Stimulated activated CD4-positive, alpha-beta T cell treated with anti-CD3 and anti-CD28 coated beads, TNF-alpha, amount 100 ng/mL, for 48 hours (primary cell): Measurements from ENCODE around the gene TCERG1.

Experiments
- DNase-seq, 3 donors: peaks; one replicate each; pipeline ENCODE4 v3.0.0-alpha.2; 2020; ENCODE audit warnings: low read depth in 3 of 3

The TCERG1 gene

DNA sequence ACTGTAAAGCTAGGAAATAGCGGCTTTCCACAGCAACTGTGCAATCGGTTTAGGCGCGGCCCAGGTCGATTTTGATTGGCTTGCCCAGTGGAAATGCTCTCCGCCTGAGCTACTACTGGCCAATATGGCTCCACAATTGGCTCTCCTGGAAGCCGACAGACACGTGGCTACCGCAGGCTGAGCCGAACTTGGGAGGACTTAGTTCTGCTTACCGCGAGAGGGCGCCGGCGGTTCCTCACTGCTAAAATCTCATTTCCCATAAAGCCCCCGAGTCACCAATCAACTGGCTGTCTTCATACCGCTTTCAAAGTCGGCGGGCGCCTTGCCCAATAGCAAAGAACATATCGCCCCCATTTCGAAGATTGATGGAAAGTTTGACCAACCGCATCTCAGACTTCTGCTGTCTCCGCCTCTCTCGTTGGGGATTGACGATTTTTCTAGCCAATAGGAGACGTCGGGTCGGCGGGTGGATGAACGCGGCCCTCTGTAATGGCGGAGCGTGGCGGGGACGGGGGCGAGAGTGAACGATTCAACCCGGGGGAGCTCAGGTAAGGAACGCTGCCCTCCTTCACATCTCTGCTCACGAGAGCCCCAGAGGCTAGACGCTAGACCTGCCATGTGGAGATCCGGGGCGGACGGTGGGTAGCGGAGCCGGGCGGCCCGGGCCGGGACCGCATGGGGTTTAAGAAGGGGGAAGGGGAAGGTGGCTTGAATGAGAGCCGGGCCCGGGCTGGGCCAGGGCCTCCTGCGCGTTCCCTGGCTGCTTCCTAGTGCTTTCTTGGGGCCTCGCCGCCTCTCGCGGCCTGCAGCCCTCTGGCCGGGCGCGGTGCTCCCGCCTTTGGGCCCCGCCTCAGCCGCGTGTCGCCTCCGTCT, at the start of gene TCERG1:
TSS of gene TCERG1 (plus strand) at position 473 of the 873 bp plus-strand sequence. CDS start at position 490, 17 bp downstream.
- DNase-seq, result peak; percentile 92 to 97 (median 94)

DNA sequence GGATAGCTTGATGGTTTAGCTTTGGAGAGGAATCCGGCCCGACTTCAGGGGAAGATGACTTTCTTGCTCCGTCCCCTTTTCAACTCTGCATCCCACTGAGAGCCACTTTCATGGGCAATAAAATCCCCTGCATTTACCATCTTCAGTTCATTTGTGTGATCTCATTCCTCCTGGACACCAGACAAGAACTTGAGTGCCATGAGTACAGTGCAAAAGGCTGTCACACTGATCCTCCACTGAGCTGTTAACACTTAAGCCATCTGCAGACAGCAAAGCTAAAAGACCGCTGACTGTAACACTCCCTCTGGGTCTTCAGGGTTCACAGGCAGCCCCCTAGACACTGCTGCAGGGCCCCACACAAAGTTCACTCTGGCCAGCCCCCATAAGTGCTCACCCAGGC, 48.3 kb upstream of the TCERG1 start:
- DNase-seq, result no peak

DNA sequence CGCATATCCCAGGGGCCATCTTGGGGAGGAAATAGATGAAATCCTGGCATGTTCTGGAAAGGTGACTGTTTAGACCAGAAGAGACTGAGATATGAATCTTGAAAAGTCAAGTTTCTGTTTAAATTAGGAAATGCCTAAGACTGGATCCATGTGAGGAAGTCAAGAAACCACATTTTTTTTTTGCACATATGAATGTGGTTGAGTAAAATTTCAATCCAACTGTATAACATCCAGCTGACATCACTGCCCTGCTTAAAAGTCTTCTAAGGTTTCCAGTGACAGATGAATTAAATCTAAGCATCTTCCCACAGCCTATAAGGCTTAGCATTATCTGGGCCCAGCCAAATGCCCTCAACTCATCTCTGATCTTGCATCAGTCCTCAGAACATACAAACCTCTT, 47.7 kb upstream of the TCERG1 start:
- no peak for DNase-seq

DNA sequence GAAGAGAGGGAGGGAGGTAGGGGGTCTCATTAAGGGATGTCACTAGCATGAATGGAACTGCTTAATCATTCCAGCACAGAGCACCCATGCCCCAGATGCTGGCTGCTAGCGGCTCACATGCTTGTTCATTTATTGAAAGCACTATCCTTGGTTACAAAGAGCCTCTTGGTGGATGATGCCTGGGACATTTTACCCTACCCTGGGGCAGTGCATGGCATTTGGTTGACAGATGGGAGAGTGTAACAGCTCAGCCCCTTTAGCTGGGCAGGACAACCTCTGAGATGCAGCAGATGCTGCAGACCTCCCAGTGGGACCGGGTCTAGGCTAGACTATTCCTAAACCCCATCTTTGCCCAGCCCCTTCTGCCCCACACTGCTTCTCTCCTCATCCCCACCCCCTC, 46.9 kb upstream of the TCERG1 start:
- DNase-seq, result no peak

DNA sequence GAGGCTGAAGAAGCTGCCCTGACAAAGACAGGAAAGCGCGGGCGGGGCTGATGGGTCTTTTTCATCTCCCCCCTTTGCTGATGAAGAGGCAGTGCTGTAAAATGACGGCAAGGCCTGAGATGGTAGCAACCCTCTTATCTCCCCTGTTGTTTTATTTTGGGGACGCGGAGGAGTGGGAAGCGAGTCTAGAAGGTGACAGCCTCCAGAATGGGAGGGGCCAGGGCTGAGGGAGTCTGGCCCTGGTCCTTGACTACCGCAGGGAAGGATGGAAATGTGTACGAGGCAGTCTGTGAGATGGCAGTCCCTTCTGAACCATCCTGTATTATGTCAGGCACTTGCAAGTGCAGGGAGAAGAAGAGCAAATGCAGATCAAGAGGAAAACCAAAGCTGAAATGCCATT, 46.1 kb upstream of the TCERG1 start:
- no peak for DNase-seq

DNA sequence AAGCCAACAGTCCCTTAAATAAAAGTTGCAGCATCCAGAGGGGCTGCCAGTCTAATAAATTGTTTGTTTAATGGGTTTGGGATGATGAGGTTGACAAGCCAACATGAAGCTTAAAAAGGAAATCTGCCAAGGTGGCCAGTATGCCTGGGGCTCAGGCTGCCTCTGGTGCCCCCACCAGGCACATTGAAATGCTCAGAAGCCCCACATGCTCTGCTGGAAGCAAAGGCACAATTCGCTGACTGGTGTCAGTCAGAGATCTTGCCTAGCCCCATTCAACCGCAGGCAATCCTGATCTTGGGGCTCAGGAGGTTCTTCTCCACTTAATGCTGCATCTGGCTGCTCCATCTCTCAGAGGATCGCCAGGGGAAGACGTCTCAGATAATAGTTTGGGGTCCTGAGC, 44.2 kb upstream of the TCERG1 start:
- no peak for DNase-seq

DNA sequence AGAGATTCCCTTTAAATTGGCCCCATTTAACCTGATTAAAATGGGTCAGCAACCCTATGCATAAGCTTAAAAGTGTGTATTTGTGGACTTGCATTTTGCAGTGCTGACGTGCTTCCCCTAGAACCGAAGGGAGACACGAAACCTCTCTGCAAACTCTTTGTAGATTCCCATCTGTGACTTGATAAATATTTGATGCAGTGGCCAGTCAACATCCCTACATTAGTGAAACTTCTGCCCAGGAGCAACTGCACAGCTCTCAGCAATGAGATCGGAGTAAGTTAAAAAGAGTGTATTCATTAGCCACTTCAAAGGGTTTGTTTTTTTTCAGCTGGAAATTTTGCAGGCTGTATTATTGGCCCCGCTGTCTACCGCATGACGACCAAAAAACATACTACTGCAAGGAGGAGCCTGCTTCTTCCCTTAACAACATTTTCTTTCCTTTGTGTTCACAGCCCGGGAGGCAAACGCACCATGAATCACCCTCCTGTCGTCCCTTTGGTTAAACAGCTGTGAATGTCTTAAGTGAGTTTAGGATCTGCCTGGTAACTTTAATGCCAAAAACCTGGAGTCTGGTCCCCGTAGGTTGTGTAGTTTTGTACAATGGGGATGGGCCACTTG, 38.0 kb upstream of the TCERG1 start:
- no peak for DNase-seq

DNA sequence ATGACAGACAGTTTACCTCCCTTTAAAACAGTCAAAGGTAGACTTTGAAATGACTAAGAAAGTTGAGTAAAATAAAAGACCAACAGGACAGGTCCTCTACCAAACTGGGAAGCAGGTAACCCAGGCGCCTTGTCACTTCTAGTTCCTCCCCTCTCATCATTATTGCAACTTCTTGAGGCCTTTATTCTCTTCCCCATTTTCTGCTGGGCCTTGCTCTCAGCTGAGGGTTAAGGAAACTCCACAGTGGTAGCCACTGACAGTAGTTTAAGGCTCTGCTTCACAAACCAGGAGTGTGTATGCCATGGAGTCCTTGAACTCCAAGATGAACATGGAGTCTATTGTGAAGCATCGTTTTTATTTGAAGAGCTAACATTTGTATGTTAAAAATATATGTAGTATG, 36.9 kb upstream of the TCERG1 start:
- no peak for DNase-seq

DNA sequence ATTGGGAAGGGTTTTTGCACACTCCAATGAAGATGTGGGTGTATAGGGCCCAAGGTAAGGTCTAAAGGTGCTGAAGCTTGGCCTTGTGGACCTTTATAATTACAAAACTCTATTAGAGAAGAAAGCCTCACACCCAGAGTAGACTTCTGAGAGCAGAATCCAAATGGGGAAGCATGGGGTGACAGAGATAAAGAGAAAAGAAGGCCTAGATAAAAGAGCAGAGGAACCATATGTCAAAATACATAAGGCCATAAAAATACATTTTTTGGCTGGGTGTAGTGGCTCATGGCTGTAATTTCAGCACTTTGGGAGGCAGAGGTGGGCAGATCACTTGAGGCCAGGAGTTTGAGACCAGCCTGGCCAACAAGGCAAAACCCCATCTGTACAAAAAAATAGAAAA, 27.4 kb upstream of the TCERG1 start:
- no peak for DNase-seq

DNA sequence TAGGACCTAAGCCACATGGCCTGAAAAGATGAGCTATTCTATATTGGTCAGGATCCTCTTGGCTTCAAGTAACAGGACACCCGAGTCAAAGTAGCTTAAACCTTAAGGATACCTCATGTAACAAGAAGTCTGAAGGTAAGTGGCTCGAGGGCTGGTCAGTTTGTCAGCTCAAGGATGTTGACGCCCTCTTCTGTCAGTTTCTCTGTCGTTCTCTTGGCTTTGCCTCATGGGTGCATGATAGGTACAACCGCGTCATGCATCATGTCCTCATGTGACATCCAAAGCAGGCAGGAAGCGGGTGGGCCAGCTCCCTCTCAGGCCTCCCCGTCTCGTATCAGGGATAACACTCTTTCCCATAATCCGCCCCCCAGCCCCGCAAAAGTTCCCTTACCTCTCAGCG, 22.1 kb upstream of the TCERG1 start:
- DNase-seq, result no peak

DNA sequence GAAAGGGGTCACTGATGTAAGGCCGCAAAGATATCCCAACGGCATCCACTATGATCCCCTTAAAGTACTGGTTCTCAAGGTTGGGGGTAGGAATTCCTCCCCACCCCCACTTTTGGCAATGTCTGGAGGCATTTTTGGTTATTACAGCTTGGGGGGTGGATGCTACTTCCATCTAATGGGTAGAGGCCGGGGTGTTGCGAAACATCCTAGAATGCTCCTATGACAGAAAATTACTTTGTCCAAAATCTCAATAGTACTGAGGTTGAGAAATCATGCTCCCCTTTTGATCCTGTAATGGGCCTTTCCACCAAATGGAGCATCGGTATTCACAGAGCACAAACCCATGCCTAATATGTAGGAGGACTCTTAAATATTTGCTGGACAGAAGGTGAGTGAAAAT, 20.8 kb upstream of the TCERG1 start:
- DNase-seq, result no peak

DNA sequence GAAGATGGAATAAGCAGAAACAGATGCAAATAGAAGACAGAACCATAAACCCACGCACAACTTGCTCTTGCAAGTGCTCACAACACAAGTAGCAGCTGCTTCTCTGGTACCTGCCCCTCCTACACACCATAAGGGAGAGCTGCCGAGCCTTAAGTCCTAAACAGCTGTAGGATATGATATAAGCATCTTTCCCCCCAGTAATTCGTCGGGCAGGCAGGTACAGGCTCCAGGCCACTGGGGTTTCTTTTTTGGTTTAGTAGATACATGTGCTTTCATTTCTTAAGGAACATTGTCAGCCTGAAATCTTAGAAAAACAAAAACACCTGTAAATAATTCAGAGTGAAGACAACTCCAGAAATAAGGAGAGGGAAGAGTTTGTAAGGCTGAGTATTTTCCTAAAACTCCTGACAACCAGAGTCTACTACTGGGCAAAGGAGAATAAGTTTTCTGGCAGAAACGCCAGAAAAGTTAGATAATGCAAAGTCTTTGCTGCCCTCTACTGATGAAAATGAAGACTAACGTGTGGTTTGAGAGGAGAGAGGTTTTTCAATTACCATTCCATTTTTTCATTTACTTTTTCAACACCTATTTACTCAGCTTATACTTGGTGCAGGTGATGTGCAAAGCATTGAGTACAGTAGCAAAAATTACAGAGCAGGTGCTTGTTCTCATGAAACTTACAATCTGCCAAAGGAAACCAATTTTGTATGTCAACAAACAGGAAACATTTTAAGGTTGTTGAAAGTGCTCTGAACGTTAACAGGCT, 20.1 kb upstream of the TCERG1 start:
- no peak for DNase-seq

DNA sequence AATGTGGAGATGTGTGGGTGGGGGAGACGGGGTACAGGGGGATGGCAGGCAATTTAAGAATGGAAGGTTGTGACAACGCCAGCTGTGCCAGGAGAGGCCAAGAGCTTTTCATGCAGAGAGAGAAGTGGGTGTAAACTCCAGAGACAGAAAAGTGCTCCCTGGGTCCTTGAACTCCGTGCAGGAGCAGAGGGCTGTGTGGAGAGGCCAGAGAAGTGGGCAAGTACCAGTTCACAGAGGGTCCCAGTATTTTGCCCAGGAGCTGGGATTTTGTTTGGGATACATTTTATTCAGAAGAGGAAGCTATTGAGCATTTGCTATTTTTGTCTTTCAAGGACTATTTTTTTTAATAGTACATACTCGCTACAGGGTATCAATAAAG, 19.5 kb upstream of the TCERG1 start:
- DNase-seq, result no peak

DNA sequence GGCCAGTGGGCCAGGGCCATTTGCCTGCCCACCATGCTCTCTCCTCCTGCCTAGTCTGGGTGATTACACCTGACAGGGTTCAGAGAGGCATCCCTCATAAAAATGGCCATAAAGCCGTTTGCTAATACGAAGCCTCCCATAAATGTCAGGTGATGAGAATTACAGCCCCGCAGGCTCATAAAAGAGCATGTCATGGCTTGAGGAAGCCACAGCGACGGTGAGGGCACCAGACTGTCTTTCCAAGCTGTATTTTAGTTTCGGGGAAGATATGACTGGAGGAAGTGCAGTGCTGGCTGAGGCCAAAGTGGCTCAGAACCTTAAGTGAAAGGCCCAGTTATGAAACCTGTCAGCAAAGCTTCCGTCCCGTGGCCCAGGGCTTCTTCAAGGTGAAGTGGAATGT, 18.5 kb upstream of the TCERG1 start:
- no peak for DNase-seq

DNA sequence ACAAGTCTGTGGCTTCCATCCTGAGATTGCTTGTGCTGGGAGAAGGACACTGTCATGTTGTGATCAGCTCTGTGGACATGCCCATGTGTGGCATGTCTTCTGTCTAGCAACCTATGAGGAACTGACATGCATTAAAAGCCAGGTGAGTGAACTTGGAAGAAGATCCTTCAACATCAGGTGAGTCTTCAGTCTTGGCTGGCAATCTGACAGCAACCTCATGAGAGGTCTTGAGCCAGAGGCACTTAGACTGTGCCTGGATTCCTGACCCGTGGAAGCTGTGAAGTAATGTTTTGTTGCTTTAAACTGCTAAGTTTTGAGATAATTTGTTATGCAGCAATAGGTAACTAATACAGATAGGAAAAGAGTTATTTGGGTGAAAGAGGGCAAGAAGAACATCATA, 6.8 kb upstream of the TCERG1 start:
- no peak for DNase-seq

DNA sequence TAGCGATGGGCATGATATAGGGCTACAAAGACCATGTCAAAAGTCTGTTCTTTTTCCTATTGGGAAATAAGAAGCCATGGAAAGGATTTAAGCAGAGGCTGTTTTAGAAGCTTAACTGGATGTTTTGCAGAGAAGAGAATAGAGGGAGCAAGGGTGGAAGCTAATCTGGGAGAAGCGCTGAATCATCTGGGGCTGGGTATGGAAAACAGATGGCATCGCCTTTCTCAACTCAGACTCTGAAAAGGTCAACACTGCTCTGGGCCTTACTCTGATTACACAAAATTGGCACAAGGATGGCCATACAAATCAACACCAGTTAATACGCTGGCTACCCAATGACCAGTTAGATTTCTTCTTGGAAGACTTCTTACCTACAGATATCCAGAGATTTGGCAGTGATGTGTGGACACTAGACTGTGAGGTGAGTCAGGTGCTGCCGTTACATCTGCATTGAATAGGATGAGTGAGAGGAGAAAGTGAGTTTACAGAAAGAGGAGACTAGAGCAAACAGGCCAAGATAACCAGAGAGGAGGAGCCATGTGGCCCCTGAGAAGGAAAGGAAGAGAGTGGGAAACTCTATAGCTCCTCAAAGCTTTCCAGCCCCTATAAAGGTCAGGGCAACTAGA, 6.2 kb upstream of the TCERG1 start:
- no peak for DNase-seq

DNA sequence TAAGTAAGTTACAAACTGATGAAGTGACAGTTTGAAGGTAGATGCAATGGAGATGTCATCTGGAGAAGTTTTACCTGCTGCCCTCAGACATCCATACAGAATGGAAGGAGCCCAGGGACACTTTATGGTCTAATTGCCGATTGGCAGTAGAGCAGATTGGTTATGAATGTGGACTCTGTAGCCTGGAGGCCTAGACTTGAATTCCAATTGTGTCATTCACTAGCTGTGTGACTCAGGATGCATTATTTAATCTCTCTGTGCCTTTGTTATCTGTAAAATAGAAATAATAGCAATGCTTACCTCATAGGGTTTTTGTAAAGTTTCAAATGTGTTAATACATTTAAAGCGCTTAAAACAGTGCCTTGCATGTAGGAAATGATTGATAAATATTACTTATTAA, 5.2 kb upstream of the TCERG1 start:
- DNase-seq, result no peak

DNA sequence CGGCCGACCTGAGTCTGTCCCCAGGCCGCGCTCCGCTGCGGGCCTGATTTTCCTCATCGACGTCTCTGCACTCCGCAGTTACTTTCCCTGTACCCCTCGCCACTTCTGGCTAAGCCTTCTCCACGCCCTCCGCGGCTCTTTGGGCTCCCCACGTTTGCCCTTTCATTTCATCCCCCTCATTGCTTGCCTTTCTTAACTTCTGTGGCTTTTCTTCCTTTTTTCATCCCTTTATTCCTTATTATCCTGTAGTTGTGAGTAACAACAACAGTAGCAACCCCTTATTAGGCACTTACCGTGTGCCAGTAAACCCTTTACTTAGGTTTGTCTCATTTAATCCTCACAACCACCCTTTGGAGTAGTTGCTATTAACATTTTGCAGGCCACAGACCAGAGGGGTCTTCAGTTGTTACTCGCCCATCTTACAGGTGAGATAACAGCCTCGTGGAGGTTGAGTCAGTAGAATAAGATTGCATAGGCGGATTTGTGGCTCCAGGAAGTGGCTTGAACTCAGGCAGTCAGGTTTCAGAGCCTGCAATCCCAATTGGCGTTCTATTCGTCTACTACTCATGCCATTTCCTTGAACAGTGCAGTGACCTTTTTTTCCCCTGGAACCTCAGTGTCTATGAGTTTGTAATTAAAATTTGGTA, 724 bp downstream of the TCERG1 start:
- DNase-seq, result peak; percentile 12 to 22 (median 13)

DNA sequence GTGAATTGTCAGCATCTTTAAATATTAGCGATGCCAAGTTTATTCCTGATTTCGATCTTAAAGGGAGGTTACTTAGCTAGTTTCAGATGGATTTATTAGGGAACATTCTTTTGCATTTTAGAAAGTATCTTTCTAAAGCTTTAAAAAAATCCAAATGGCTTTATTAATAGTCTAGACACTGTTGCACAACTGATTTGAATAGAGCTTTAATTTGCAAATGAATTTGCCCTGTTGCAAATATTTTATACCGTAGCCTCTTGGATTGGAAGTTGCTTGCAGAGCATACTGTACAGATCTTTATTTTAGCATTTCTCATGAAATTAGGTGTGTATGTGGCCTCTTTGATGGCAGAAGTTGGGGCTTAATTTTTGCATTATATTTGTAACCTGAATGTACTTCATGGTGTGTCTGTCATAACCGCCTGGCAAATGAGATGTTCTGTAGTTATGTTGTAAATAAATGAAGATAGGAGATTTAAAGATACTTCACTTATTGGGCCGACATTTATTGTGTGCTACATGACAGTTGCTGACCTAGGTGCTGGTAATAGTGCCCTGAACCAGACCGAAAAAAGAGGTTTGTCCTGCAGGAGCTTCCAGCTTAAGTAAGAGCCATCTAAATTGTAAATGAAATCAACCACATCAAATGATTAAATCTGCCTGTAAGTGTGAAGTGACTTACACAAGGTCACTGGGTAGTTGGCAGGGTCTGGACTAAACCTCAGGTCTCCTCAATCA, 1.8 kb downstream of the TCERG1 start:
- no peak for DNase-seq

DNA sequence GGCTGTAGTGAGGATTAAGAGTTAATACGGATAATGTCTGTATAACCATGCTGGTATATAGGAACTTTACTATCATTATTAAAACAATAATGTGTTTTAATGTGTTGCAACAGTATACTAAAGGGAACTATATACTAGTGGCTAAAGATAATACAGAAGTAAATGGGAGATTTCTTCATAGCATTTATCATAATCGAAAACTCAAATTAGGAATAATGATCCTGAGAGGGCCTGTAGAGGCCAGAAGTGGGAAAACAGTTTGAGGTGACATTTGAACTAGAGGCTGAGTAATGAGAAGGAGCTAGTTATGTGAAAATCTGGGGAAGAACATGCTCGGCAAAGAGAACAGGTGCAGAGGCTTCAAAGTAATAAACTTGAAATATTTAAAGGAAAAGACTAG, 2.9 kb downstream of the TCERG1 start:
- no peak for DNase-seq

DNA sequence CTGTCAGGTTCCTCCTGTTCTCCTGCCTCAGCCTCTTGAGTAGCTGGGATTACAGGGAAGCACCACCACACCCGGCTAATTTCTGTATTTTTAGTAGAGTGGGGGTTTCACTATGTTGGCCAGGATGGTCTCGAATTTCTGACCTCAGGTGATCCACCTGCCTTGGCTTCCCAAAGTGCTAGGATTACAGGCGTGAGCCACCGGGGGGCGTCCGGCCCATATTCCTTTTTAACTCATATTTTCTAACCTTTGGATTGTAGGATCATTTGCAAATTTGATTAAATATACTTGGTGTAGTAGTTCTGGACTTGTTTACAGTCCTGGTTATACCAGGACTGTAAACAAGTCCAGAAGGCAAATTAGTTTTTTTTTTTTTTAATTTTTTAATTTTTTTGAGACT, 4.3 kb downstream of the TCERG1 start:
- no peak for DNase-seq
